ENCODE data around the gene FAM83G.
"Not testable (repeated sequence)": the region's sequence is repeated elsewhere in the genome, so short reads cannot be mapped to it uniquely, and the experiment has no call there.

The FAM83G gene

GRCh38 chr17:19004421-19005136, at the start of gene FAM83G:
Gene FAM83G (minus strand): TSS chr17:19004764. CDS start chr17:19004041, 723 bp downstream.
- in situ Hi-C loops (cut with MboI; ENCODE audit: low pct_unique_long_range_greater_than_20kb, low sequenced_read_pairs), result no loop called here
- DNase-seq, result peak; percentile 35

- DNase-seq; in situ Hi-C loops (cut with MboI; ENCODE audit: low pct_unique_long_range_greater_than_20kb, low sequenced_read_pairs): not testable (repeated sequence)
These were observed 44.3 kb upstream of the FAM83G start for GRCh38 chr17:19048826-19049225.

GRCh38 chr17:19047510-19047909, 42.9 kb upstream of the FAM83G start:
- DNase-seq; in situ Hi-C loops (cut with MboI; ENCODE audit: low pct_unique_long_range_greater_than_20kb, low sequenced_read_pairs): not testable (repeated sequence)

- in situ Hi-C loops (cut with MboI; ENCODE audit: low pct_unique_long_range_greater_than_20kb, low sequenced_read_pairs); DNase-seq: not testable (repeated sequence)
These were observed 42.3 kb upstream of the FAM83G start, which contains the start of gene GRAP for GRCh38 chr17:19046782-19047375. Gene GRAP (minus strand): TSS chr17:19046957. CDS start chr17:19046926, 31 bp downstream.

- in situ Hi-C loops (cut with MboI; ENCODE audit: low pct_unique_long_range_greater_than_20kb, low sequenced_read_pairs); DNase-seq: not testable (repeated sequence)
These were observed 40.1 kb upstream of the FAM83G start for GRCh38 chr17:19044643-19045042.

- DNase-seq; in situ Hi-C loops (cut with MboI; ENCODE audit: low pct_unique_long_range_greater_than_20kb, low sequenced_read_pairs): not testable (repeated sequence)
These were observed 38.5 kb upstream of the FAM83G start for GRCh38 chr17:19043032-19043431.

- in situ Hi-C loops (cut with MboI; ENCODE audit: low pct_unique_long_range_greater_than_20kb, low sequenced_read_pairs), result not testable (repeated sequence)
These were observed 37.8 kb upstream of the FAM83G start for GRCh38 chr17:19042369-19042768.

GRCh38 chr17:19041871-19042270, 37.3 kb upstream of the FAM83G start:
- in situ Hi-C loops (cut with MboI; ENCODE audit: low pct_unique_long_range_greater_than_20kb, low sequenced_read_pairs); DNase-seq: not testable (repeated sequence)

More at GRCh38 chr17:19042369-19042768, 37.8 kb upstream of the FAM83G start:
- DNase-seq, result not testable (repeated sequence)

- DNase-seq; in situ Hi-C loops (cut with MboI; ENCODE audit: low pct_unique_long_range_greater_than_20kb, low sequenced_read_pairs): not testable (repeated sequence)
These were observed 35.8 kb upstream of the FAM83G start for GRCh38 chr17:19040350-19040749.

GRCh38 chr17:19038730-19039129, 34.2 kb upstream of the FAM83G start:
- in situ Hi-C loops (cut with MboI; ENCODE audit: low pct_unique_long_range_greater_than_20kb, low sequenced_read_pairs), result not testable (repeated sequence)

GRCh38 chr17:19038007-19038406, 33.4 kb upstream of the FAM83G start:
- DNase-seq; in situ Hi-C loops (cut with MboI; ENCODE audit: low pct_unique_long_range_greater_than_20kb, low sequenced_read_pairs): not testable (repeated sequence)

More at GRCh38 chr17:19038730-19039129, 34.2 kb upstream of the FAM83G start:
- not testable (repeated sequence) for DNase-seq

- in situ Hi-C loops (cut with MboI; ENCODE audit: low pct_unique_long_range_greater_than_20kb, low sequenced_read_pairs); DNase-seq: not testable (repeated sequence)
These were observed 33.0 kb upstream of the FAM83G start for GRCh38 chr17:19037547-19037946.

- in situ Hi-C loops (cut with MboI; ENCODE audit: low pct_unique_long_range_greater_than_20kb, low sequenced_read_pairs); DNase-seq: not testable (repeated sequence)
These were observed 31.6 kb upstream of the FAM83G start for GRCh38 chr17:19036186-19036585.

GRCh38 chr17:19032377-19032988, 27.9 kb upstream of the FAM83G start:
- in situ Hi-C loops (cut with MboI; ENCODE audit: low pct_unique_long_range_greater_than_20kb, low sequenced_read_pairs); DNase-seq: not testable (repeated sequence)

- in situ Hi-C loops (cut with MboI; ENCODE audit: low pct_unique_long_range_greater_than_20kb, low sequenced_read_pairs); DNase-seq: not testable (repeated sequence)
These were observed 27.2 kb upstream of the FAM83G start for GRCh38 chr17:19031729-19032128.

GRCh38 chr17:19030771-19031449, 26.3 kb upstream of the FAM83G start:
- DNase-seq; in situ Hi-C loops (cut with MboI; ENCODE audit: low pct_unique_long_range_greater_than_20kb, low sequenced_read_pairs): not testable (repeated sequence)

- in situ Hi-C loops (cut with MboI; ENCODE audit: low pct_unique_long_range_greater_than_20kb, low sequenced_read_pairs); DNase-seq: not testable (repeated sequence)
These were observed 25.2 kb upstream of the FAM83G start for GRCh38 chr17:19029740-19030139.

- in situ Hi-C loops (cut with MboI; ENCODE audit: low pct_unique_long_range_greater_than_20kb, low sequenced_read_pairs); DNase-seq: not testable (repeated sequence)
These were observed 24.1 kb upstream of the FAM83G start for GRCh38 chr17:19028671-19029070.
